Subcutaneous preadipocyte (primary cell): Measurements from ENCODE around the gene RGS4. TPM values are rescaled to one million over a fixed set of nuclear protein-coding genes. Genes with fewer than 3 reads are reported as not detected.

Experiments used
- total RNA-seq: library from RNA; depleted of rRNA; stranded (reverse); fragments of >200 nt; gene quantifications from 2 replicates; pipeline ENCODE4 v1.2.3, GENCODE V29; 2012

RGS4 gene
- total RNA-seq, result 18.0 and 25.8 TPM in 2 replicates

DNA sequence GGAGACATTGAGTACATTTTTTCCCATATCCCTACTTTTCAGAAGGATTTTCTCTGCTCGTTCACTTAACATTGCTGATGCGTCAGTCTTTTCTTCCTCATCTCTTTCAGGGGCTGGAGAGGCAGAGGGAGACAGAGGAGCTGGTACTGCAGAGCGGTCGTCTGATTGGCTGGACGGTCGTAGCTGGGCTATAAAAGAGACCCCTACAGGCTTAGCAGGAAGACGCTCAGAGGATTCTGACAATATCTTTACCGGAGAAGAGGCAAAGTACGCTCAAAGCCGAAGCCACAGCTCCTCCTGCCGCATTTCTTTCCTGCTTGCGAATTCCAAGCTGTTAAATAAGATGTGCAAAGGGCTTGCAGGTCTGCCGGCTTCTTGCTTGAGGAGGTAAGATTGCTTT is at the start of gene RGS4:
Gene RGS4 (plus strand): TSS at position 220 of the 400 bp plus-strand sequence. CDS start 124 bp downstream, at position 344.

Other genes starting within 250 kb of the RGS4 start
- gene CCDC190, start 208.2 kb upstream of the RGS4 start, total RNA-seq, result not detected in 2 replicates
- 1.8 and 3.1 TPM in 2 replicates for gene RGS5, start 133.6 kb downstream of the RGS4 start, total RNA-seq